Stimulated activated CD8-positive, alpha-beta memory T cell treated with anti-CD3 and anti-CD28 coated beads, Interleukin-7, amount 100 ng/mL, for 24 hours (primary cell): ENCODE measurements around the gene NOS1AP.

ENCODE experiments used
- DNase-seq: peaks from one replicate; pipeline ENCODE4 v3.0.0-alpha.2; 2020; ENCODE audit warnings: low read depth

Gene NOS1AP

GRCh38 chr1:162256287-162256686, 186.8 kb downstream of the NOS1AP start:
- no peak for DNase-seq

- DNase-seq, result no peak
Observed at GRCh38 chr1:162258394-162258793, 188.9 kb downstream of the NOS1AP start.

GRCh38 chr1:162259894-162260455, 190.5 kb downstream of the NOS1AP start:
- no peak for DNase-seq

- no peak for DNase-seq
Observed at GRCh38 chr1:162264108-162264507, 194.6 kb downstream of the NOS1AP start.

- no peak for DNase-seq
Observed at GRCh38 chr1:162265983-162266382, 196.5 kb downstream of the NOS1AP start.

- no peak for DNase-seq
Observed at GRCh38 chr1:162270016-162270770, 200.7 kb downstream of the NOS1AP start.

GRCh38 chr1:162271972-162272371, 202.5 kb downstream of the NOS1AP start:
- DNase-seq, result no peak

GRCh38 chr1:162272419-162272818, 202.9 kb downstream of the NOS1AP start:
- DNase-seq, result no peak

GRCh38 chr1:162275622-162276175, 206.2 kb downstream of the NOS1AP start:
- DNase-seq, result no peak

GRCh38 chr1:162276493-162276892, 207.0 kb downstream of the NOS1AP start:
- no peak for DNase-seq

GRCh38 chr1:162279136-162279498, 209.6 kb downstream of the NOS1AP start:
- DNase-seq, result no peak

GRCh38 chr1:162281426-162281825, 211.9 kb downstream of the NOS1AP start:
- DNase-seq, result no peak

- DNase-seq, result no peak
Observed at GRCh38 chr1:162283657-162284056, 214.2 kb downstream of the NOS1AP start.

GRCh38 chr1:162284206-162284955, 214.9 kb downstream of the NOS1AP start:
- no peak for DNase-seq

GRCh38 chr1:162285149-162285561, 215.7 kb downstream of the NOS1AP start:
- DNase-seq, result no peak

GRCh38 chr1:162291000-162291399, 221.5 kb downstream of the NOS1AP start:
- DNase-seq, result no peak

- no peak for DNase-seq
Observed at GRCh38 chr1:162292422-162292849, 222.9 kb downstream of the NOS1AP start.

GRCh38 chr1:162293073-162293692, 223.7 kb downstream of the NOS1AP start:
- DNase-seq, result no peak

GRCh38 chr1:162294015-162294414, 224.5 kb downstream of the NOS1AP start:
- no peak for DNase-seq

- no peak for DNase-seq
Observed at GRCh38 chr1:162297208-162297607, 227.7 kb downstream of the NOS1AP start.

- DNase-seq, result no peak
Observed at GRCh38 chr1:162298266-162298665, 228.8 kb downstream of the NOS1AP start.

- DNase-seq, result no peak
Observed at GRCh38 chr1:162299018-162299417, 229.5 kb downstream of the NOS1AP start.
